B cell (primary cell): ENCODE results near the gene MYT1. TPM values are rescaled to one million over a fixed set of nuclear protein-coding genes. Genes with fewer than 3 reads are reported as not detected.

Experiments
- ATAC-seq: fragments of 200-7000 bp; cut with Tn5 transposase; one replicate; pipeline ENCODE4 v1.10.0; 2021; ENCODE audit warnings: low read depth, mild to moderate bottlenecking, moderate number of reproducible peaks, moderate library complexity
- CTCF ChIA-PET: fragments of 350-600 bp; sonication (Branson Sonifier 250); formaldehyde crosslinking; loops from one replicate; lab custom pipeline; 2021; ENCODE audit warnings: antibody characterized with exemption, inconsistent platforms; lab: Charles Lee
- POLR2A ChIA-PET: fragments of 350-600 bp; sonication (Branson Sonifier 250); formaldehyde crosslinking; loops from one replicate; lab custom pipeline; 2021; ENCODE audit warnings: antibody characterized with exemption; lab: Charles Lee
- DNase-seq: peaks from one replicate; pipeline ENCODE4 v3.0.0; 2013
- H2AFZ ChIP-seq: 2 replicates; pipeline ENCODE4 v1.6.1; 2012; ENCODE audit warnings: mild to moderate bottlenecking, low read depth, low read length; ENCODE audit not compliant: insufficient read depth, poor library complexity, severe bottlenecking
- H3K27ac ChIP-seq, 2 donors: 1 replicate in 1 of 2; 2 replicates in 1 of 2; pipeline ENCODE4 v1.5.1; 2012 to 2013; ENCODE audit warnings: low read length in 2 of 2, mild to moderate bottlenecking in 2 of 2, moderate library complexity in 1 of 2
- H3K27me3 ChIP-seq, 4 experiments: fragments of 200-600 bp in 1 of 4; sonication (generic) in 1 of 4; replicated peaks in 1 of 4; 1 replicate in 2 of 4; 2 replicates in 2 of 4; pipeline versions ENCODE4 v1.6.1 to v1.7.0; 2013 to 2016; ENCODE audit warnings: low read length in 3 of 4, mild to moderate bottlenecking in 2 of 4, mixed read lengths in 1 of 4, moderate library complexity in 1 of 4; ENCODE audit not compliant: insufficient read depth in 4 of 4, control insufficient read depth in 3 of 4; ENCODE audit errors: control extremely low read depth in 1 of 4
- H3K36me3 ChIP-seq, 2 experiments: replicated peaks in 1 of 2; 1 replicate in 1 of 2; 2 replicates in 1 of 2; pipeline versions ENCODE4 v1.6.1 to v1.7.1; 2013; ENCODE audit warnings: low read length in 1 of 2; ENCODE audit not compliant: insufficient read depth in 2 of 2, control insufficient read depth in 1 of 2; ENCODE audit errors: control extremely low read depth in 1 of 2, extremely low read depth in 1 of 2
- H3K4me1 ChIP-seq, 2 donors: fragments of 200-600 bp in 1 of 2; sonication (generic) in 1 of 2; 1 replicate in 1 of 2; 2 replicates in 1 of 2; pipeline versions ENCODE4 v1.5.1 to v1.6.1; 2013 to 2017; ENCODE audit warnings: low read length in 2 of 2; ENCODE audit not compliant: control insufficient read depth in 2 of 2, insufficient read depth in 2 of 2
- H3K4me2 ChIP-seq: replicated peaks from 2 replicates; pipeline ENCODE3; 2012; ENCODE audit warnings: mild to moderate bottlenecking, low read depth, low read length; ENCODE audit not compliant: poor library complexity, severe bottlenecking
- H3K4me3 ChIP-seq, 5 experiments: fragments of 200-600 bp in 1 of 5; sonication (generic) in 1 of 5; 1 replicate in 3 of 5; 2 replicates in 2 of 5; pipeline versions ENCODE4 v1.5.1 to v1.7.0; 2011 to 2016; ENCODE audit warnings: low read length in 4 of 5, mild to moderate bottlenecking in 4 of 5, low read depth in 2 of 5, control low read depth in 1 of 5, moderate library complexity in 1 of 5; ENCODE audit not compliant: insufficient read depth in 1 of 5; ENCODE audit errors: control extremely low read depth in 1 of 5, extremely low read depth in 1 of 5
- H3K79me2 ChIP-seq: fragments of 200-600 bp; sonication (generic); one replicate; pipeline ENCODE4 v1.6.0; 2016; ENCODE audit warnings: low read length; ENCODE audit not compliant: control insufficient read depth, insufficient read depth
- H3K9ac ChIP-seq: fragments of 200-600 bp; sonication (generic); 2 replicates; pipeline ENCODE4 v1.6.1; 2017; ENCODE audit warnings: mild to moderate bottlenecking, low read length, moderate library complexity
- H3K9me3 ChIP-seq, 3 donors: one replicate each; pipeline versions ENCODE4 v1.6.1 to v1.7.1; 2013; ENCODE audit warnings: low read length in 2 of 3; ENCODE audit not compliant: control insufficient read depth in 2 of 3, insufficient read depth in 1 of 3; ENCODE audit errors: control extremely low read depth in 1 of 3
- H4K20me1 ChIP-seq: 2 replicates; pipeline ENCODE4 v1.6.0; 2012; ENCODE audit warnings: mild to moderate bottlenecking, low read length; ENCODE audit not compliant: insufficient read depth, control insufficient read depth, poor library complexity, severe bottlenecking
- H3K27ac Mint-ChIP-seq: one replicate; pipeline ENCODE4 v1.8.0; 2021; ENCODE audit warnings: mixed read lengths
- H3K27me3 Mint-ChIP-seq: one replicate; pipeline ENCODE4 v1.8.0; 2021; ENCODE audit warnings: mixed read lengths
- H3K4me1 Mint-ChIP-seq: one replicate; pipeline ENCODE4 v1.8.0; 2021; ENCODE audit warnings: mixed read lengths
- H3K4me3 Mint-ChIP-seq: one replicate; pipeline ENCODE4 v1.8.0; 2021; ENCODE audit warnings: mixed read lengths
- H3K9me3 Mint-ChIP-seq: one replicate; pipeline ENCODE4 v1.8.0; 2022; ENCODE audit warnings: mixed read lengths; ENCODE audit not compliant: insufficient read depth
- CTCF ChIP-seq: fragments of 200-600 bp; IDR thresholded peaks from one replicate; pipeline ENCODE4 v1.8.0; 2022; ENCODE audit warnings: antibody characterized with exemption, mild to moderate bottlenecking
- EZH2 ChIP-seq: IDR thresholded peaks from 2 replicates; pipeline ENCODE4 v1.6.1; 2012; ENCODE audit warnings: borderline replicate concordance, low read depth, mild to moderate bottlenecking, moderate library complexity, low read length; ENCODE audit not compliant: insufficient read depth, poor library complexity, severe bottlenecking
- WGBS: methylation state at CpG from one replicate; pipeline ENCODE4 v1.1.5; 2013; ENCODE audit warnings: missing lambda C conversion rate; ENCODE audit not compliant: insufficient coverage; 5-methylcytosine and 5-hydroxymethylcytosine counted together
- intact Hi-C: fragments of 100-400 bp; cut with micrococcal nuclease; formaldehyde crosslinking; loops from one replicate; pipeline ENCODE4 v1.10.0; 2022
- polyA plus RNA-seq: library from polyadenylated mRNA; depleted of rRNA; stranded (reverse); fragments of >200 nt; gene quantifications from 2 replicates; pipeline ENCODE4 v1.2.3, GENCODE V29; 2012
- total RNA-seq, 2 donors: library from RNA; stranded (reverse); fragments of 120-200 nt in 1 of 2; gene quantifications; 1 replicate in 1 of 2; 2 replicates in 1 of 2; pipeline versions ENCODE4 v1.2.3 to v1.2.4, GENCODE V29; 2013 to 2022

MYT1 gene
- total and polyA plus RNA-seq, 2 donors (not counting 1 experiment from before 2014, with no cell fraction given) = 0.49 to 42.2 TPM

- H2AFZ ChIP-seq = no peak overlapping the region
- no peaks in the 10 kb centered on the region for H3K27me3 ChIP-seq
- Mint-ChIP-seq H3K27ac (no peak overlapping the region), H3K4me3 (no peak overlapping the region), H3K9me3 (no peaks in the 10 kb centered on the region), H3K4me1 (no peaks in the 10 kb centered on the region), H3K27me3 (peaks cover 17% of the 10 kb centered on the region)
- 90% methylated on average over 30 of the region's 32 CpGs for WGBS
- no peak overlapping the region for H3K4me3 ChIP-seq
- ChIA-PET CTCF (no interaction called here), POLR2A (no interaction called here)
- no peaks in the 10 kb centered on the region for H3K9me3 ChIP-seq
- no peak for ATAC-seq
- H3K36me3 ChIP-seq = no peaks in the 10 kb centered on the region
- no peak for DNase-seq
- no peaks in the 10 kb centered on the region for H3K4me1 ChIP-seq
- no peak for TF ChIP-seq EZH2
- TF ChIP-seq CTCF = no peak
- no peak overlapping the region for H3K4me2 ChIP-seq
- H3K27ac ChIP-seq = no peak overlapping the region
- H3K9ac ChIP-seq = no peak overlapping the region
- intact Hi-C loops = no loop called here
- no peaks in the 10 kb centered on the region for H3K79me2 ChIP-seq
- no peaks in the 10 kb centered on the region for H4K20me1 ChIP-seq
Measured at GRCh38 chr20:64136004-64136710, 28.1 kb upstream of the MYT1 start.

GRCh38 chr20:64137598-64138031 is 26.6 kb upstream of the MYT1 start:
- Histone ChIP-seq H3K79me2 (no peaks in the 10 kb centered on the region), H3K27me3 (no peaks in the 10 kb centered on the region), H3K36me3 (no peaks in the 10 kb centered on the region), H3K9me3 (no peaks in the 10 kb centered on the region), H3K4me1 (no peaks in the 10 kb centered on the region), H3K4me2 (no peak overlapping the region), H4K20me1 (no peaks in the 10 kb centered on the region), H3K27ac (no peak overlapping the region), H2AFZ (no peak overlapping the region), H3K4me3 (no peak overlapping the region), H3K9ac (no peak overlapping the region)
- CTCF ChIA-PET = no interaction called here
- intact Hi-C loops = no loop called here
- WGBS = 84% methylated on average over 6 of the region's 6 CpGs
- no peak for TF ChIP-seq CTCF
- Mint-ChIP-seq H3K9me3 (no peaks in the 10 kb centered on the region), H3K4me1 (no peaks in the 10 kb centered on the region), H3K27me3 (peaks cover 17% of the 10 kb centered on the region), H3K27ac (no peak overlapping the region), H3K4me3 (no peak overlapping the region)
- no peak for DNase-seq
- ATAC-seq = no peak
- POLR2A ChIA-PET = no interaction called here
